A549 (cell line): ENCODE data around the gene LUZP1. TPM values are rescaled to one million over a fixed set of nuclear protein-coding genes. Genes with fewer than 3 reads are reported as not detected.

Source experiments
- ATAC-seq, 2 experiments: fragments of 200-7000 bp in 1 of 2; fragments of >200 bp in 1 of 2; cut with Nextera tagmentation in 1 of 2; cut with Tn5 transposase in 1 of 2; 3 replicates each; pipeline versions ENCODE4 v1.8.0 to v1.9.1; 2018 to 2020; ENCODE audit warnings: mild to moderate bottlenecking in 1 of 2, moderate library complexity in 1 of 2
- CTCF ChIA-PET: fragments of 300-600 bp; sonication (Branson Sonifier 250); formaldehyde crosslinking; extraction: SDS; loops from one replicate; lab custom pipeline; 2021; ENCODE audit warnings: antibody characterized with exemption, inconsistent platforms; lab: Yijun Ruan, JAX
- POLR2A ChIA-PET: fragments of 350-600 bp; formaldehyde crosslinking; extraction: SDS; loops from one replicate; lab custom pipeline; 2021; ENCODE audit warnings: antibody characterized with exemption, inconsistent platforms; lab: Yijun Ruan, JAX
- DNase-seq, 2 experiments: peaks; one replicate each; pipeline versions ENCODE4 v3.0.0 to v3.0.0-alpha.2; 2011 to 2016; ENCODE audit warnings: low read depth in 1 of 2, low spot score in 1 of 2
- FAIRE-seq: peaks from 2 replicates; lab custom pipeline; 2011; peaks lifted over from hg19 to GRCh38; lab: Jason Lieb, UNC
- H3K27ac ChIP-seq, 2 experiments: fragments of >200 bp; sonication (Bioruptor Twin); formaldehyde crosslinking; 3 replicates each; pipeline ENCODE4 v1.5.1; 2016 to 2017
- H3K4me1 ChIP-seq: fragments of >200 bp; sonication (Bioruptor Twin); formaldehyde crosslinking; 3 replicates; pipeline ENCODE4 v1.6.1; 2016
- H3K4me2 ChIP-seq: fragments of >200 bp; sonication (Bioruptor Twin); formaldehyde crosslinking; 3 replicates; pipeline ENCODE4 v1.6.1; 2016
- H3K4me3 ChIP-seq: fragments of >200 bp; sonication (Bioruptor Twin); formaldehyde crosslinking; 3 replicates; pipeline ENCODE4 v1.5.1; 2016
- H3K9me3 ChIP-seq: fragments of >200 bp; sonication (Bioruptor Twin); formaldehyde crosslinking; 3 replicates; pipeline ENCODE4 v1.6.1; 2016
- BCL3 ChIP-seq: fragments of >200 bp; sonication (Bioruptor Twin); formaldehyde crosslinking; IDR thresholded peaks from 3 replicates; pipeline ENCODE4 v1.6.1; 2016
- BHLHE40 ChIP-seq: IDR thresholded peaks from 2 replicates; pipeline ENCODE4 v1.6.1; 2012; ENCODE audit warnings: low read depth, low read length, inconsistent platforms
- CBX8 ChIP-seq: fragments of 200-600 bp; sonication (generic); IDR thresholded peaks from 2 replicates; pipeline ENCODE4 v1.6.1; 2016
- CHD4 ChIP-seq: fragments of 200-600 bp; sonication (generic); IDR thresholded peaks from 2 replicates; pipeline ENCODE4 v1.6.1; 2016; ENCODE audit warnings: antibody characterized with exemption, mild to moderate bottlenecking, borderline replicate concordance
- CTCF ChIP-seq: fragments of >200 bp; sonication (Bioruptor Twin); formaldehyde crosslinking; IDR thresholded peaks from 3 replicates; pipeline ENCODE4 v1.5.1; 2016
- E2F6 ChIP-seq: IDR thresholded peaks from 2 replicates; pipeline ENCODE4 v1.6.1; 2012; ENCODE audit warnings: low read depth, borderline replicate concordance
- EHMT2 ChIP-seq: fragments of 200-600 bp; sonication (generic); IDR thresholded peaks from 2 replicates; pipeline ENCODE4 v1.6.1; 2016; ENCODE audit warnings: antibody characterized with exemption, low read depth, mild to moderate bottlenecking, moderate library complexity
- ESRRA ChIP-seq: fragments of 150-350 bp; IDR thresholded peaks from 2 replicates; pipeline ENCODE4 v1.6.1; 2014; ENCODE audit warnings: mild to moderate bottlenecking, low read length, borderline replicate concordance
- FOSB ChIP-seq: fragments of 250-450 bp; sonication (Bioruptor Pico); IDR thresholded peaks from 2 replicates; pipeline ENCODE4 v1.5.0; 2020; ENCODE audit warnings: mild to moderate bottlenecking, moderate library complexity
- HDAC2 ChIP-seq: fragments of 200-600 bp; sonication (generic); IDR thresholded peaks from 2 replicates; pipeline ENCODE4 v1.6.1; 2016
- HEYL ChIP-seq: fragments of 250-450 bp; sonication (Bioruptor Pico); IDR thresholded peaks from 2 replicates; pipeline ENCODE4 v1.8.0; 2021; ENCODE audit warnings: mild to moderate bottlenecking, moderate library complexity
- JUNB ChIP-seq: fragments of >200 bp; sonication (Bioruptor Twin); formaldehyde crosslinking; IDR thresholded peaks from 2 replicates; pipeline ENCODE4 v1.6.1; 2016
- KDM1A ChIP-seq: fragments of 200-600 bp; sonication (generic); IDR thresholded peaks from 2 replicates; pipeline ENCODE4 v1.6.1; 2016; ENCODE audit warnings: low read depth, mild to moderate bottlenecking
- KDM5A ChIP-seq: fragments of 200-600 bp; sonication (generic); IDR thresholded peaks from 2 replicates; pipeline ENCODE4 v1.6.1; 2016; ENCODE audit warnings: antibody characterized with exemption, mild to moderate bottlenecking
- MAX ChIP-seq: IDR thresholded peaks from 2 replicates; pipeline ENCODE4 v1.6.1; 2012
- MAZ ChIP-seq: fragments of 150-350 bp; IDR thresholded peaks from 2 replicates; pipeline ENCODE4 v1.6.1; 2014; ENCODE audit warnings: antibody characterized with exemption, low read depth, low read length, borderline replicate concordance
- PHF8 ChIP-seq: fragments of 200-600 bp; sonication (generic); IDR thresholded peaks from 2 replicates; pipeline ENCODE4 v1.6.1; 2016; ENCODE audit warnings: low read depth, mild to moderate bottlenecking, antibody characterized with exemption, moderate library complexity, borderline replicate concordance
- POLR2A ChIP-seq: IDR thresholded peaks from 2 replicates; pipeline ENCODE4 v1.6.1; 2012; ENCODE audit warnings: mild to moderate bottlenecking, low read length
- RAD21 ChIP-seq, 2 experiments: fragments of >200 bp in 1 of 2; sonication (Bioruptor Twin) in 1 of 2; formaldehyde crosslinking in 1 of 2; IDR thresholded peaks in 1 of 2; conservative IDR thresholded peaks in 1 of 2; 2 replicates in 1 of 2; 3 replicates in 1 of 2; pipeline ENCODE4 v1.6.1; 2012 to 2018; ENCODE audit warnings: inconsistent platforms in 1 of 2
- REST ChIP-seq: fragments of 200-600 bp; sonication (generic); IDR thresholded peaks from 2 replicates; pipeline ENCODE4 v1.6.1; 2016; ENCODE audit warnings: antibody characterized with exemption, mild to moderate bottlenecking, moderate library complexity
- RFX5 ChIP-seq: fragments of 450-650 bp; IDR thresholded peaks from 2 replicates; pipeline ENCODE4 v1.7.1; 2014; ENCODE audit warnings: antibody characterized with exemption, mild to moderate bottlenecking, moderate library complexity
- SMC3 ChIP-seq: fragments of >200 bp; sonication (Bioruptor Twin); formaldehyde crosslinking; IDR thresholded peaks from 3 replicates; pipeline ENCODE4 v1.6.1; 2018; ENCODE audit warnings: inconsistent platforms
- SREBF2 ChIP-seq: fragments of 450-650 bp; IDR thresholded peaks from 2 replicates; pipeline ENCODE4 v1.6.1; 2014; ENCODE audit warnings: mild to moderate bottlenecking, moderate library complexity
- ZFP36 ChIP-seq: fragments of 450-650 bp; IDR thresholded peaks from 2 replicates; pipeline ENCODE4 v1.6.1; 2014; ENCODE audit warnings: borderline replicate concordance; ENCODE audit not compliant: partially characterized antibody
- ZSCAN20 ChIP-seq: fragments of 250-450 bp; sonication (Bioruptor Pico); IDR thresholded peaks from 2 replicates; pipeline ENCODE4 v1.8.0; 2022; ENCODE audit warnings: mild to moderate bottlenecking, moderate library complexity
- WGBS: methylation state at CpG from one replicate; pipeline ENCODE4 v1.1.6; 2017; ENCODE audit errors: missing lambda C conversion rate; 5-methylcytosine and 5-hydroxymethylcytosine counted together
- polyA plus RNA-seq, 4 experiments: library from polyadenylated mRNA; depleted of rRNA in 3 of 4; stranded (reverse); fragments of >200 nt; fragmentation: RNase III in 1 of 4; extraction: RNeasy Plus Mini Kit Qiagen cat#74134 plus additional on column Dnase treatment in 1 of 4; gene quantifications; 2 replicates in 3 of 4; 3 replicates in 1 of 4; pipeline ENCODE4 v1.2.3, GENCODE V29; 2011 to 2017

LUZP1 gene
- polyA plus RNA-seq, 2 of the 4 experiments (the other 2 are of a cell fraction): 18.2 to 26.2 TPM

GRCh38 chr1:23168445-23169194 is at the start of gene LUZP1 (continued):
- no peak for TF ChIP-seq CHD4
- TF ChIP-seq ZSCAN20: no peak
- no peak for TF ChIP-seq BHLHE40
- TF ChIP-seq POLR2A: peak; percentile 71
- no peak for TF ChIP-seq HEYL (CRISPR knock-in tag)
- TF ChIP-seq SREBF2: no peak
- no peak for TF ChIP-seq EHMT2

- Histone ChIP-seq H3K4me2 (peak within 1 kb of the TSS; percentile 77), H3K4me1 (peaks cover 33% of the 10 kb centered on the region), H3K4me3 (peak within 1 kb of the TSS; percentile 91), H3K27ac (peak within 1 kb of the TSS; percentile 96 to 97), H3K9me3 (no peaks in the 10 kb centered on the region)
- ATAC-seq (peak; percentile 69 to 84), FAIRE-seq (no peak), DNase-seq (no peak)
- WGBS: 7% methylated on average over 9 of the region's 45 CpGs
- CTCF ChIA-PET: interaction anchor here (0.6 to 3.2 kb wide), 25 partner anchors 9 to 322 kb away, joined by 3 to 25 read pairs (median 4); no protein-coding TSS in a partner anchor
- POLR2A ChIA-PET: no interaction called here
- TF ChIP-seq POLR2A: peak; percentile 21; the same call in 1 of the 2 replicates
- TF ChIP-seq JUNB: no peak
- 0 out of 2 replicates have a peak, but pooled peaks have one; percentile 15 for TF ChIP-seq PHF8
Observed at GRCh38 chr1:23217421-23218115, 48.9 kb upstream of the LUZP1 start, which contains the start of gene HTR1D. Gene HTR1D (minus strand): TSS chr1:23217502. CDS start chr1:23194219, 23,283 bp downstream.

- Histone ChIP-seq H3K9me3 (no peaks in the 10 kb centered on the region), H3K4me3 (peak overlapping the region; percentile 91), H3K4me1 (peaks cover 36% of the 10 kb centered on the region), H3K4me2 (peak overlapping the region; percentile 77), H3K27ac (peak overlapping the region; percentile 96 to 97)
- 0% methylated on average over 2 of the region's 78 CpGs for WGBS
- peak; percentile 77 to 85 for ATAC-seq
- ChIA-PET CTCF (interaction anchor here (0.6 to 3.2 kb wide), 39 partner anchors 9 to 324 kb away, joined by 3 to 25 read pairs (median 4); no protein-coding TSS in a partner anchor), POLR2A (interaction anchor here (0.7 kb wide), 1 partner anchor 28 kb away, joined by 3 read pairs; no protein-coding TSS in a partner anchor)
- no peak for FAIRE-seq
- no peak for DNase-seq
- TF ChIP-seq E2F6: no peak
- no peak for TF ChIP-seq REST
- TF ChIP-seq CBX8: no peak
- no peak for TF ChIP-seq KDM1A
- TF ChIP-seq MAX: 0 out of 2 replicates have a peak, but pooled peaks have one; percentile 12
- TF ChIP-seq CTCF: peak; percentile 80
- TF ChIP-seq HDAC2: no peak
- peak; percentile 87 for TF ChIP-seq SMC3
- no peak for TF ChIP-seq FOSB (CRISPR knock-in tag)
- TF ChIP-seq RFX5: no peak
- 0 out of 2 replicates have a peak, but pooled peaks have one; percentile 26 for TF ChIP-seq KDM5A
- no peak for TF ChIP-seq ESRRA
- TF ChIP-seq ZFP36: no peak
- no peak for TF ChIP-seq BCL3
- peak; percentile 57 to 86; a peak in 4 of 5 replicates for TF ChIP-seq RAD21 (conservative IDR thresholded peaks at IDR 0.05 in 1 of 2, IDR thresholded peaks at IDR 0.05 in 1 of 2)
- no peak for TF ChIP-seq CHD4
- no peak for TF ChIP-seq MAZ
Observed at GRCh38 chr1:23216771-23217420, 48.2 kb upstream of the LUZP1 start.
